Aorta (tissue), 5 donors: ENCODE results near the gene PARD3. TPM values are rescaled to one million over a fixed set of nuclear protein-coding genes. Genes with fewer than 3 reads are reported as not detected.

Source experiments
- ATAC-seq: fragments of 200-7000 bp; cut with Tn5 transposase; one replicate; pipeline ENCODE4 v1.9.1; 2022; ENCODE audit warnings: moderate library complexity; ENCODE audit not compliant: low FRiP score
- DNase-seq, 2 donors: peaks; one replicate each; pipeline ENCODE4 v3.0.0-alpha.2; 2020
- H3K27ac ChIP-seq, 2 donors: one replicate each; pipeline ENCODE4 v1.5.1; 2013; ENCODE audit warnings: low read length in 2 of 2, mild to moderate bottlenecking in 2 of 2, moderate library complexity in 2 of 2, control low read depth in 1 of 2, inconsistent platforms in 1 of 2, low read depth in 1 of 2
- H3K27me3 ChIP-seq, 2 donors: one replicate each; pipeline ENCODE4 v1.6.1; 2013; ENCODE audit warnings: control low read depth in 1 of 2, low read length in 1 of 2, mild to moderate bottlenecking in 1 of 2, moderate library complexity in 1 of 2; ENCODE audit not compliant: insufficient read depth in 2 of 2, control insufficient read depth in 1 of 2
- H3K36me3 ChIP-seq, 2 donors: one replicate each; pipeline ENCODE4 v1.6.1; 2013; ENCODE audit warnings: control low read depth in 1 of 2, low read length in 1 of 2, mild to moderate bottlenecking in 1 of 2; ENCODE audit not compliant: insufficient read depth in 2 of 2, control insufficient read depth in 1 of 2
- H3K4me1 ChIP-seq, 2 donors: one replicate each; pipeline ENCODE4 v1.6.1; 2013; ENCODE audit warnings: low read length in 2 of 2, control low read depth in 1 of 2, mild to moderate bottlenecking in 1 of 2, moderate library complexity in 1 of 2; ENCODE audit not compliant: insufficient read depth in 2 of 2, control insufficient read depth in 1 of 2
- H3K4me3 ChIP-seq, 2 donors: one replicate each; pipeline ENCODE4 v1.5.1; 2013; ENCODE audit warnings: low read length in 2 of 2, control low read depth in 1 of 2, mild to moderate bottlenecking in 1 of 2
- H3K9me3 ChIP-seq: one replicate; pipeline ENCODE4 v1.6.1; 2013; ENCODE audit warnings: mild to moderate bottlenecking, low read length; ENCODE audit not compliant: control insufficient read depth
- WGBS, 2 donors: extraction: QIAGEN DNeasy Blood & Tissue Kit; methylation state at CpG; one replicate each; pipeline ENCODE4 v1.1.7; 2013; 5-methylcytosine and 5-hydroxymethylcytosine counted together
- intact Hi-C, 2 donors: fragments of 100-400 bp; cut with DNase I; formaldehyde crosslinking; loops; one replicate each; pipeline versions ENCODE4 v1.14.2 to v1.15.0; 2022
- polyA plus RNA-seq, 2 donors: library from polyadenylated mRNA; stranded (reverse); fragments of 200-250 nt; gene quantifications; one replicate each; pipeline ENCODE4 v1.2.3, GENCODE V29; 2013
- total RNA-seq, 2 donors: library from RNA; stranded (reverse); fragmentation: NEBNext Ultra II Directional; extraction: Animal tissue kit (Norgen Biotek cat#: 25700); gene quantifications; one replicate each; pipeline ENCODE4 v1.2.1, GENCODE V29; 2021
- donor health status: healthy with polysubstance abuse.
- donor health status: Bipolar disorder and iron deficiency.
- donor health status: DM: no; HTN: no; CAD: no.
- donor health status: DM: no; HTN: no; CAD: no.
- donor health status: DM: yes; HTN: yes; CAD: no.

Gene PARD3
- total and polyA plus RNA-seq, 4 donors = 6.4 to 33.0 (median 28.7) TPM

GRCh38 chr10:34380856-34381255, 434.2 kb downstream of the PARD3 start:
- WGBS, 2 donors = 89 to 91% methylated on average over 3 of the region's 3 CpGs
- DNase-seq = no peak

GRCh38 chr10:34378297-34378696, 436.8 kb downstream of the PARD3 start:
- Histone ChIP-seq H3K27ac (no peak overlapping the region), H3K9me3 (no peaks in the 10 kb centered on the region), H3K4me3 (no peak overlapping the region), H3K27me3 (no peaks in the 10 kb centered on the region), H3K36me3 (peaks cover 0 to 3% of the 10 kb centered on the region in 2 donors), H3K4me1 (no peaks in the 10 kb centered on the region)
- intact Hi-C loops = no loop called here
- ATAC-seq (no peak), DNase-seq (no peak)

More at GRCh38 chr10:34380856-34381255, 434.2 kb downstream of the PARD3 start:
- no peak overlapping the region for H3K4me3 ChIP-seq
- no peak for ATAC-seq
- intact Hi-C loops = no loop called here
- H3K9me3 ChIP-seq = no peaks in the 10 kb centered on the region
- no peak overlapping the region for H3K27ac ChIP-seq
- no peaks in the 10 kb centered on the region for H3K27me3 ChIP-seq
- H3K36me3 ChIP-seq = peaks cover 0 to 3% of the 10 kb centered on the region in 2 donors
- no peaks in the 10 kb centered on the region for H3K4me1 ChIP-seq

DNA sequence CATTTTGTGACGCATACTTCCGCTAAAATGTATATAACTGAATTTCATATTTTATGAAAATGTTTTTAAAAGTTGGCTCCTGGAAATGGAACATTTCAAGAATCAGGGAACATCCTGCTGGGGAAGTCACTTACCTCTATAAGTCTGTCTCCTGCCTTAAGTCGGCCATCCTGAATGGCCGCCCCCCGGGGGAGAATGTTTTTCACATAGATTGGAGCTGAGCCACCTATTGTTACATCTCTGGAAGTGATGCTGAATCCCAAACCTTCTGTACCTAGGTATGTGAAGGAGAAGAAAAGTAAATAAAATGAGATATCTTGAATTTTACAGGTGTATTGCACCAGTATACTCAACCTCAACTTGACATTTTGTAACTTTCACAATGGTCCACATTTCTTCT, 437.3 kb downstream of the PARD3 start:
- no peaks in the 10 kb centered on the region for H3K4me1 ChIP-seq
- no peak for DNase-seq
- WGBS, 2 donors = 97 to 100% methylated on average over 5 of the region's 5 CpGs

GRCh38 chr10:34374356-34375045, 440.6 kb downstream of the PARD3 start:
- no peak for ATAC-seq
- no peaks in the 10 kb centered on the region for H3K36me3 ChIP-seq
- no peak overlapping the region for H3K27ac ChIP-seq
- H3K27me3 ChIP-seq = no peaks in the 10 kb centered on the region
- peak in 1 of 2 donors; percentile 44 for DNase-seq
- intact Hi-C loops = no loop called here
- no peaks in the 10 kb centered on the region for H3K4me1 ChIP-seq
- H3K4me3 ChIP-seq = no peak overlapping the region
- H3K9me3 ChIP-seq = no peaks in the 10 kb centered on the region
- 70 to 83% methylated on average over 6 of the region's 6 CpGs for WGBS, 2 donors

More for the DNA sequence above, 437.3 kb downstream of the PARD3 start:
- ATAC-seq = no peak
- H3K9me3 ChIP-seq = no peaks in the 10 kb centered on the region
- intact Hi-C loops = no loop called here
- H3K27ac ChIP-seq = no peak overlapping the region
- H3K27me3 ChIP-seq = no peaks in the 10 kb centered on the region
- no peak overlapping the region for H3K4me3 ChIP-seq
- H3K36me3 ChIP-seq = peaks cover 0 to 3% of the 10 kb centered on the region in 2 donors

GRCh38 chr10:34373211-34373610, 441.9 kb downstream of the PARD3 start:
- Histone ChIP-seq H3K4me3 (no peak overlapping the region), H3K4me1 (no peaks in the 10 kb centered on the region), H3K27ac (no peak overlapping the region), H3K9me3 (no peaks in the 10 kb centered on the region), H3K27me3 (no peaks in the 10 kb centered on the region), H3K36me3 (no peaks in the 10 kb centered on the region)
- whole genome bisulfite sequencing, 2 donors = 93 to 98% methylated on average over 4 of the region's 4 CpGs
- ATAC-seq (no peak), DNase-seq (no peak)
- intact Hi-C loops = no loop called here

GRCh38 chr10:34372509-34372908, 442.6 kb downstream of the PARD3 start:
- H3K4me1 ChIP-seq = no peaks in the 10 kb centered on the region
- ATAC-seq (no peak), DNase-seq (no peak)
- intact Hi-C loops = no loop called here
- no peaks in the 10 kb centered on the region for H3K9me3 ChIP-seq
- no peaks in the 10 kb centered on the region for H3K36me3 ChIP-seq
- no peak overlapping the region for H3K4me3 ChIP-seq
- H3K27ac ChIP-seq = no peak overlapping the region
- no peaks in the 10 kb centered on the region for H3K27me3 ChIP-seq

DNA sequence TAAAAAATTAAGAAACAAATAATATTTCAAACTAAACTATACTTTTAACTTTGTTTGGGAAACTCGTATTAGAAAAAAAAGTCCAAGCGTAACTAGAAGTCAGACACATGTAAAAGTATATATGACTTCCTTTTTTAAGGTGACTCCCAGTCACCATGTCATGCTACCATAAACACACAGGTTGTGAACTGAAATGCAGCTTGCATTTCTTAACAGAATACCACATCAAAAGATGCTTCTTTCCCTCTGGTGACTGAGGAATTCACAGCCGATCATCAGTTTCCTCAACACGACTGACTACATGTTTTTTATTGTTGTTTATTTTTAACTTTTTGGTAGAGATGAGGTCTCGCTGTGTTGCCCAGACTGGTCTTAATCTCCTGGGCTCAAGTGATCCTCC, 445.0 kb downstream of the PARD3 start:
- Histone ChIP-seq H3K4me1 (no peaks in the 10 kb centered on the region), H3K36me3 (no peaks in the 10 kb centered on the region), H3K9me3 (no peaks in the 10 kb centered on the region), H3K4me3 (no peak overlapping the region), H3K27me3 (no peaks in the 10 kb centered on the region), H3K27ac (no peak overlapping the region)
- ATAC-seq (no peak), DNase-seq (no peak)
- intact Hi-C loops = no loop called here
- WGBS, 2 donors = 93 to 94% methylated on average over 5 of the region's 5 CpGs

DNA sequence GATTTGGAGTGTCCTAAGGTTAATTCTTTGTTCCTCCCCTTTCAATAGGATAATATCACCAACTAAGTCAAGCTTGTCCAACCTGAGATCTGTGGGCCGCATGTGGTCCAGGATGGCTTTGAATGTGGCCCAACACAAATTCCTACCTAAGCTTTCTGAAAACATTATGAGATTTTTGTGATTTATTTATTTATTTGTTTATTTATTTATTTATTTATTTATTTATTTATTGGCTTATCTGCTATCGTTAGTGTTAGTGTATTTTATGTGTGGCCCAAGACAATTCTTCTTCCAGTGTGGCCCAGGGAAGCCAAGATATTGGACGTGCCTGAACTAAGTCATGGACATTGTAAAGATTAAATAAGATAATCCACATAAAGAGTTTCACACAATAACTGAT, 446.0 kb downstream of the PARD3 start:
- intact Hi-C loops = no loop called here
- H3K27ac ChIP-seq = no peak overlapping the region
- no peaks in the 10 kb centered on the region for H3K36me3 ChIP-seq
- H3K4me1 ChIP-seq = no peaks in the 10 kb centered on the region
- WGBS, 2 donors = 87 to 89% methylated on average over 3 of the region's 3 CpGs
- H3K27me3 ChIP-seq = no peaks in the 10 kb centered on the region
- no peaks in the 10 kb centered on the region for H3K9me3 ChIP-seq
- ATAC-seq (no peak), DNase-seq (no peak)
- H3K4me3 ChIP-seq = no peak overlapping the region

DNA sequence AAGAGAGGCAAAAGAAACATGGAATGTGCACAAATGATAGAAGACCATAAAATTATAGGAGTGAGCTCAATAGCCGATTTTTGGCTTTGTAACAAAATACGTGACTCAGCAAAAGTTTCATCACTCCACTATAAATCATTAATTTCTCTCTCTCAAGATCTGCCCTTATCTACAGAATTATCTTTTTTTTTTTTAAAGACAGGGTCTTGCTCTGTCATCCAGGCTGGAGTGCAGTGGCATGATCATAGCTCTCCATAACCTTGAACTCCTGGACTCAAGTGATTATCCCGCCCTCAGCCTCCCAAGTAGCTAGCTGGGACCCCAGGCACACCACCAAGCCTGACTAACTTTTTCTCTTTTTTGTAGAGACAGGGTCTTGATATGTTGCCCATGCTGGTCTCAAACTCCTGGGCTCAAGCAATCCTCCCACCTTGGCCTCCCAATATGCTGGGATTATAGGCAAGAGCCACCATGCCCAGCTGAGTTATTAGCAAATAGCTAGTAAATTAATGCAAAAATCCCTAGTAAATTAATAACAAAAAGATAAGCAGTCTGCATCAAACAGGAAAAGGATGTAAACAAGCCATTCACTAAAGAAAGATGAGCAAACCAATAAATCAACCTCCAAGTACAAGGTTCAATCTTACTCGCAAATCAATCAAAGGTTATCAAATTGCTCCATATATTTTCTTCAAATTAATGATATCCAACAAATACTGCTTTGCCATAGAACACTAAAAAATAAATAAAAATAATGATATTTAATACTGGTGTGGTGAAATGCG, 450.7 kb downstream of the PARD3 start:
- ATAC-seq = peak; percentile 22
- no peaks in the 10 kb centered on the region for H3K27me3 ChIP-seq
- no peak overlapping the region for H3K27ac ChIP-seq
- intact Hi-C loops = no loop called here
- no peak for DNase-seq
- no peak overlapping the region for H3K4me3 ChIP-seq
- no peaks in the 10 kb centered on the region for H3K4me1 ChIP-seq
- no peaks in the 10 kb centered on the region for H3K9me3 ChIP-seq
- 93 to 96% methylated on average over 5 of the region's 5 CpGs for WGBS, 2 donors
- no peaks in the 10 kb centered on the region for H3K36me3 ChIP-seq
